ENCODE results near the gene ABCA9. TPM values are rescaled to one million over a fixed set of nuclear protein-coding genes. Genes with fewer than 3 reads are reported as not detected.
"Not testable (repeated sequence)": the region's sequence is repeated elsewhere in the genome, so short reads cannot be mapped to it uniquely, and the experiment has no call there.

ABCA9 gene
- total and polyA plus RNA-seq, 2 experiments from 2014 or later, result not detected

DNA sequence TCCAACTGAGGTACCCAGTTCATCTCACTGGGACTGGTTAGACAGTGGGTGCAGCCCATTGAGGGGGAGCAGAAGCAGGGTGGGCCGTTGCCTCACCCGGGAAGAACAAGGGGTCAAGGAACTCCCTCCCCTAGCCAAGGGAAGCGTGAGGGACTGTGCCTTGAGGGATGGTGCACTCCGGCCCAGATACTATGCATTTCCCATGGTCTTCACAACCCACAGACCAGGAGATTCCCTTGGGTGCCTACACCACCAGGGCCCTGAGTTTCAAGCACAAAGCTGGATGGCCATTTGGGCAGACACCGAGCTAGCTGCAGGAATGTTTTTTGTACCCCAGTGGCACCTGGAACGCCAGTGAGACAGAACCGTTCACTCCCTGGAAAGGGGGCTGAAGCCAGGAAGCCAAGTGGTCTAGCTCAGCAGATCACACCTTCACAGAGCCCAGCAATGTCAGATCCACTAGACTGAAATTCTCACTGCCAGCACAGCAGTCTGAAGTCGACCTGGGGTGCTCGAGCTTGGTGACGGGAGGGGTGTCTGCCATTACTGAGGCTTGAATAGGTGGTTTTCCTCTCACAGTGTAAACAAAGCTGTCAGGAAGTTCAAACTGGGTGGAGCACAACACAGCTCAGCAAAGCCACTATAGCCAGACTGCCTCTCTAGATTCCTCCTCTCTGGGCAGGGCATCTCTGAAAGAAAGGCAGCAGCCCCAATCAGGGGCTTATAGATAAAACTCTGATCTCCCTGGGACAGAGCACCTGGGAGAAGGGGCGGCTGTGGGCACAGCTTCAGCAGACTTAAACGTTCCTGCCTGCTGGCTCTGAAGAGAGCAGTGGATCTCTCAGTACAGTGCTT, 9.9 kb upstream of the ABCA9 start:
- H3K4me3 Mint-ChIP-seq; H3F3A ChIP-seq (replicated peaks; ENCODE audit: low read depth): not testable (repeated sequence)
- peak; percentile 12 for DNase-seq (ENCODE audit: low spot score)

GRCh38 chr17:69069226-69069750, 8.6 kb upstream of the ABCA9 start:
- Histone ChIP-seq H3K36me3 (ENCODE audit: insufficient read depth) (no peaks in the 10 kb centered on the region), H3K9me2 (ENCODE audit: insufficient read depth) (no peaks in the 10 kb centered on the region; the same call in 1 of the 2 replicates), H3K4me2 (peak overlapping the region; percentile 16; the same call in 1 of the 2 replicates), H3K4me1 (ENCODE audit: insufficient read depth) (no peaks in the 10 kb centered on the region), H3K79me2 (replicated peaks; ENCODE audit: insufficient read depth) (no peaks in the 10 kb centered on the region), H2AFZ (peak overlapping the region; percentile 9; the same call in 1 of the 2 replicates), H4K20me1 (replicated peaks; ENCODE audit: insufficient read depth) (no peaks in the 10 kb centered on the region), H3K27me3 (ENCODE audit: insufficient read depth) (no peaks in the 10 kb centered on the region), H3K4me3 (no peak overlapping the region), H3K27ac (ENCODE audit: low read depth) (no peak overlapping the region), H3F3A (replicated peaks; ENCODE audit: low read depth) (no peaks in the 10 kb centered on the region)
- DNase-seq (ENCODE audit: low spot score), result peak; percentile 33
- peak; percentile 65 for ATAC-seq
- H3K9me3 Mint-ChIP-seq, result no peaks in the 10 kb centered on the region
- H3K4me3 Mint-ChIP-seq, result no peak overlapping the region
- H3K27ac Mint-ChIP-seq, result no peak overlapping the region
- H3K27me3 Mint-ChIP-seq (ENCODE audit: insufficient read depth, low read depth, poor library complexity), result peaks cover 2% of the 10 kb centered on the region
- H3K4me1 Mint-ChIP-seq, result peaks cover 18% of the 10 kb centered on the region
- H3K36me3 Mint-ChIP-seq (ENCODE audit: low read depth), result no peaks in the 10 kb centered on the region
- TF ChIP-seq CTCF (conservative IDR thresholded peaks at IDR 0.05; ENCODE audit: low read depth in 2 of 2) (no peak), STAT1 (IDR thresholded peaks at IDR 0.05; ENCODE audit: unreplicated experiment) (no peak), JUNB (IDR thresholded peaks at IDR 0.05; ENCODE audit: unreplicated experiment) (no peak), ZNF462 (CRISPR knock-in tag; IDR thresholded peaks at IDR 0.05) (no peak), ZNF114 (CRISPR knock-in tag; IDR thresholded peaks at IDR 0.05) (no peak), POLR2AphosphoS5 (IDR thresholded peaks at IDR 0.05; ENCODE audit: low read depth) (no peak), EZH2 (IDR thresholded peaks at IDR 0.05; ENCODE audit: low read depth, unreplicated experiment) (no peak), CREB1 (CRISPR knock-in tag; IDR thresholded peaks at IDR 0.05; ENCODE audit: low read depth) (no peak), EZH2phosphoT487 (IDR thresholded peaks at IDR 0.05; ENCODE audit: unreplicated experiment) (no peak)

More for the DNA sequence above, 9.9 kb upstream of the ABCA9 start:
- not testable (repeated sequence) for H3K4me3 ChIP-seq; H4K20me1 ChIP-seq (replicated peaks; ENCODE audit: insufficient read depth); H3K9me2 ChIP-seq (ENCODE audit: insufficient read depth); H3K9me3 Mint-ChIP-seq; H3K4me1 ChIP-seq (ENCODE audit: insufficient read depth); ATAC-seq; H3K4me2 ChIP-seq; H3K27me3 ChIP-seq (ENCODE audit: insufficient read depth); H3K27ac ChIP-seq (ENCODE audit: low read depth); H3K27ac Mint-ChIP-seq; H3K79me2 ChIP-seq (replicated peaks; ENCODE audit: insufficient read depth); H3K36me3 ChIP-seq (ENCODE audit: insufficient read depth); H3K36me3 Mint-ChIP-seq (ENCODE audit: low read depth); H3K27me3 Mint-ChIP-seq (ENCODE audit: insufficient read depth, low read depth, poor library complexity)
- H2AFZ ChIP-seq, result peak overlapping the region; percentile 80
- H3K4me1 Mint-ChIP-seq, result peaks cover 18% of the 10 kb centered on the region
